HUES48 (cell line): ENCODE results near the gene PRSS37.
"Not testable (repeated sequence)": the region's sequence is repeated elsewhere in the genome, so short reads cannot be mapped to it uniquely, and the experiment has no call there.

Source experiments
- H3K27ac ChIP-seq: one replicate; pipeline ENCODE4 v1.7.0; 2013; ENCODE audit warnings: low read depth, low read length, inconsistent platforms
- H3K27me3 ChIP-seq: 2 replicates; pipeline ENCODE4 v1.6.1; 2013; ENCODE audit warnings: mild to moderate bottlenecking, low read length; ENCODE audit not compliant: control insufficient read depth, insufficient read depth
- H3K36me3 ChIP-seq: 2 replicates; pipeline ENCODE4 v1.6.1; 2013; ENCODE audit warnings: low read length; ENCODE audit not compliant: control insufficient read depth, insufficient read depth
- H3K4me1 ChIP-seq: 2 replicates; pipeline ENCODE4 v1.6.1; 2013; ENCODE audit warnings: mild to moderate bottlenecking, low read length; ENCODE audit not compliant: control insufficient read depth, insufficient read depth
- H3K4me3 ChIP-seq: 2 replicates; pipeline ENCODE4 v1.5.1; 2013; ENCODE audit warnings: mild to moderate bottlenecking, low read depth, low read length
- H3K9ac ChIP-seq: 2 replicates; pipeline ENCODE4 v1.6.1; 2013; ENCODE audit warnings: mild to moderate bottlenecking, low read depth, low read length, moderate library complexity
- H3K9me3 ChIP-seq: 2 replicates; pipeline ENCODE4 v1.6.1; 2013; ENCODE audit warnings: low read length; ENCODE audit not compliant: control insufficient read depth, insufficient read depth

PRSS37 gene

GRCh38 chr7:141860207-141860606 is 18.9 kb upstream of the PRSS37 start:
- H3K27me3 ChIP-seq: no peaks in the 10 kb centered on the region
- H3K9me3 ChIP-seq: 0 out of 2 replicates have a peak, but pooled peaks cover 3% of the 10 kb centered on the region
- H3K27ac ChIP-seq: no peak overlapping the region
- no peaks in the 10 kb centered on the region for H3K36me3 ChIP-seq
- no peaks in the 10 kb centered on the region for H3K4me1 ChIP-seq
- H3K4me3 ChIP-seq: no peak overlapping the region
- no peak overlapping the region for H3K9ac ChIP-seq

GRCh38 chr7:141847996-141848395 is 6.7 kb upstream of the PRSS37 start:
- Histone ChIP-seq H3K27ac (no peak overlapping the region), H3K4me3 (no peak overlapping the region), H3K9ac (no peak overlapping the region), H3K9me3 (0 out of 2 replicates have a peak, but pooled peaks cover 6% of the 10 kb centered on the region), H3K36me3 (no peaks in the 10 kb centered on the region), H3K27me3 (no peaks in the 10 kb centered on the region), H3K4me1 (no peaks in the 10 kb centered on the region)

GRCh38 chr7:141844256-141844655 is 3.0 kb upstream of the PRSS37 start:
- H3K4me3 ChIP-seq: no peak overlapping the region
- no peak overlapping the region for H3K9ac ChIP-seq
- H3K27ac ChIP-seq: no peak overlapping the region
- H3K36me3 ChIP-seq: no peaks in the 10 kb centered on the region
- H3K27me3 ChIP-seq: no peaks in the 10 kb centered on the region
- no peaks in the 10 kb centered on the region for H3K4me1 ChIP-seq
- H3K9me3 ChIP-seq: no peaks in the 10 kb centered on the region

- Histone ChIP-seq H3K36me3 (no peaks in the 10 kb centered on the region), H3K9me3 (no peaks in the 10 kb centered on the region), H3K4me1 (no peaks in the 10 kb centered on the region), H3K27me3 (no peaks in the 10 kb centered on the region), H3K27ac (no peak overlapping the region), H3K9ac (no peak overlapping the region), H3K4me3 (no peak overlapping the region)
Measured at GRCh38 chr7:141842904-141843303, 1.6 kb upstream of the PRSS37 start.

GRCh38 chr7:141840708-141841107 is 577 bp downstream of the PRSS37 start:
- H3K36me3 ChIP-seq: no peaks in the 10 kb centered on the region
- no peak overlapping the region for H3K27ac ChIP-seq
- H3K9ac ChIP-seq: no peak overlapping the region
- H3K9me3 ChIP-seq: no peaks in the 10 kb centered on the region
- no peak overlapping the region for H3K4me3 ChIP-seq
- H3K4me1 ChIP-seq: no peaks in the 10 kb centered on the region
- no peaks in the 10 kb centered on the region for H3K27me3 ChIP-seq

GRCh38 chr7:141839256-141839655 is 2.0 kb downstream of the PRSS37 start:
- H3K4me3 ChIP-seq: no peak overlapping the region
- no peak overlapping the region for H3K27ac ChIP-seq

GRCh38 chr7:141838581-141838980 is 2.7 kb downstream of the PRSS37 start:
- Histone ChIP-seq H3K4me3 (no peak overlapping the region), H3K9me3 (no peaks in the 10 kb centered on the region), H3K4me1 (peaks cover under 1% of the 10 kb centered on the region; the same call in 1 of the 2 replicates), H3K9ac (no peak overlapping the region), H3K36me3 (no peaks in the 10 kb centered on the region), H3K27me3 (no peaks in the 10 kb centered on the region), H3K27ac (no peak overlapping the region)

More at GRCh38 chr7:141839256-141839655, 2.0 kb downstream of the PRSS37 start:
- no peak overlapping the region for H3K9ac ChIP-seq
- H3K36me3 ChIP-seq: no peaks in the 10 kb centered on the region
- no peaks in the 10 kb centered on the region for H3K27me3 ChIP-seq
- no peaks in the 10 kb centered on the region for H3K9me3 ChIP-seq
- H3K4me1 ChIP-seq: no peaks in the 10 kb centered on the region

GRCh38 chr7:141837683-141838082 is 3.6 kb downstream of the PRSS37 start:
- H3K4me1 ChIP-seq: peaks cover 9% of the 10 kb centered on the region; the same call in 1 of the 2 replicates
- no peak overlapping the region for H3K4me3 ChIP-seq
- no peaks in the 10 kb centered on the region for H3K27me3 ChIP-seq
- no peak overlapping the region for H3K9ac ChIP-seq
- H3K27ac ChIP-seq: no peak overlapping the region
- H3K9me3 ChIP-seq: no peaks in the 10 kb centered on the region
- no peaks in the 10 kb centered on the region for H3K36me3 ChIP-seq

- not testable (repeated sequence) for H3K9ac ChIP-seq, H3K4me3 ChIP-seq, H3K9me3 ChIP-seq, H3K4me1 ChIP-seq, H3K27ac ChIP-seq, H3K27me3 ChIP-seq, H3K36me3 ChIP-seq
Measured at GRCh38 chr7:141822432-141822831, 18.9 kb downstream of the PRSS37 start.

GRCh38 chr7:141820067-141820466 is 21.2 kb downstream of the PRSS37 start:
- Histone ChIP-seq H3K9me3 (peaks cover 8% of the 10 kb centered on the region; the same call in 1 of the 2 replicates), H3K4me1 (no peaks in the 10 kb centered on the region), H3K27me3 (no peaks in the 10 kb centered on the region), H3K4me3 (no peak overlapping the region), H3K9ac (no peak overlapping the region), H3K36me3 (no peaks in the 10 kb centered on the region), H3K27ac (no peak overlapping the region)

- Histone ChIP-seq H3K27ac (no peak overlapping the region), H3K36me3 (0 out of 2 replicates have a peak, but pooled peaks cover 2% of the 10 kb centered on the region), H3K9ac (no peak overlapping the region), H3K9me3 (no peaks in the 10 kb centered on the region), H3K4me3 (no peak overlapping the region), H3K4me1 (no peaks in the 10 kb centered on the region), H3K27me3 (no peaks in the 10 kb centered on the region)
Measured at GRCh38 chr7:141792526-141792925, 48.8 kb downstream of the PRSS37 start.

GRCh38 chr7:141789917-141790316 is 51.4 kb downstream of the PRSS37 start, which contains the start of gene TAS2R5:
TAS2R5 (plus strand) TSS chr7:141790217; CDS start chr7:141790362, 145 bp downstream.
- no peak within 1 kb of the TSS for H3K9ac ChIP-seq
- H3K36me3 ChIP-seq: 0 out of 2 replicates have a peak, but pooled peaks cover 2% of the 10 kb centered on the region
- no peak within 1 kb of the TSS for H3K4me3 ChIP-seq
- no peak within 1 kb of the TSS for H3K27ac ChIP-seq
- no peaks in the 10 kb centered on the region for H3K4me1 ChIP-seq
- no peaks in the 10 kb centered on the region for H3K27me3 ChIP-seq
- H3K9me3 ChIP-seq: no peaks in the 10 kb centered on the region
